Measurements from ENCODE around the gene CCDC50. TPM values are rescaled to one million over a fixed set of nuclear protein-coding genes. Genes with fewer than 3 reads are reported as not detected.

Gene CCDC50
- total RNA-seq, 1 donor from 2014 or later, result 51.2 TPM

DNA sequence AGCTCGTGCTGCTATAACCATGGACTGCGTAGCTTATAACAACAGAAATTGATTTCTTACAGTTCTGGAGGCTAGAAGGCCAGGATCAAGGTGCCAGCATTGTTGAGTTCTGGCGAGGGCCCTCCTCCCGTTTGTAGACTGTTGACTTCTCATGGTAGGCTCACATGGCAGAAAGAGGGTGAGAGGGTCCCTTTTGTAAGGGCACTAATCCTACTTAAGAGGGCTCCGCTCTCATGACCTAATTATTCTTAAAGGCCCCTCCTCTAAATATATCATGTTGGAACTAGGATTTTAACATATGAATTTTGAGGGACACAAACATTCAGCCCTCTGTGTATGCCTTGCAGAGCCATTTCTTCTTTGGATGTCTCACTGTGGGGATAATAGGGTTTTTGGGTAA lies 103.0 kb downstream of the CCDC50 start:
- H3K27me3 Mint-ChIP-seq (ENCODE audit: insufficient read depth, low read depth), result peaks cover 2% of the 10 kb centered on the region
- H3K4me3 ChIP-seq, result no peak overlapping the region
- H3K9me3 ChIP-seq (ENCODE audit: low read depth), result no peaks in the 10 kb centered on the region
- no peak overlapping the region for H2AFZ ChIP-seq (replicated peaks)
- no peak overlapping the region for H3K4me3 Mint-ChIP-seq
- H3K27me3 ChIP-seq, result no peaks in the 10 kb centered on the region
- no peak overlapping the region for H3K27ac ChIP-seq
- no peaks in the 10 kb centered on the region for H3K4me1 Mint-ChIP-seq
- H3K36me3 ChIP-seq, result no peaks in the 10 kb centered on the region
- DNase-seq (ENCODE audit: low spot score), result no peak
- H3K9ac ChIP-seq, result no peak overlapping the region
- H3K4me1 ChIP-seq, result no peaks in the 10 kb centered on the region
- TF ChIP-seq, protein P1, sequence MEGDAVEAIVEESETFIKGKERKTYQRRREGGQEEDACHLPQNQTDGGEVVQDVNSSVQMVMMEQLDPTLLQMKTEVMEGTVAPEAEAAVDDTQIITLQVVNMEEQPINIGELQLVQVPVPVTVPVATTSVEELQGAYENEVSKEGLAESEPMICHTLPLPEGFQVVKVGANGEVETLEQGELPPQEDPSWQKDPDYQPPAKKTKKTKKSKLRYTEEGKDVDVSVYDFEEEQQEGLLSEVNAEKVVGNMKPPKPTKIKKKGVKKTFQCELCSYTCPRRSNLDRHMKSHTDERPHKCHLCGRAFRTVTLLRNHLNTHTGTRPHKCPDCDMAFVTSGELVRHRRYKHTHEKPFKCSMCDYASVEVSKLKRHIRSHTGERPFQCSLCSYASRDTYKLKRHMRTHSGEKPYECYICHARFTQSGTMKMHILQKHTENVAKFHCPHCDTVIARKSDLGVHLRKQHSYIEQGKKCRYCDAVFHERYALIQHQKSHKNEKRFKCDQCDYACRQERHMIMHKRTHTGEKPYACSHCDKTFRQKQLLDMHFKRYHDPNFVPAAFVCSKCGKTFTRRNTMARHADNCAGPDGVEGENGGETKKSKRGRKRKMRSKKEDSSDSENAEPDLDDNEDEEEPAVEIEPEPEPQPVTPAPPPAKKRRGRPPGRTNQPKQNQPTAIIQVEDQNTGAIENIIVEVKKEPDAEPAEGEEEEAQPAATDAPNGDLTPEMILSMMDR (IDR thresholded peaks at IDR 0.05), result no peak
- no peak for TF ChIP-seq EZH2phosphoT487 (IDR thresholded peaks at IDR 0.05)
- TF ChIP-seq EZH2 (IDR thresholded peaks at IDR 0.05), result no peak
- no peaks in the 10 kb centered on the region for H3K36me3 Mint-ChIP-seq
- no peaks in the 10 kb centered on the region for H3K79me2 ChIP-seq (ENCODE audit: low read depth)
- no peaks in the 10 kb centered on the region for H3K9me3 Mint-ChIP-seq
- no peaks in the 10 kb centered on the region for H4K20me1 ChIP-seq (ENCODE audit: low read depth)
- H3K27ac Mint-ChIP-seq, result no peak overlapping the region
- no peaks in the 10 kb centered on the region for H3F3A ChIP-seq (ENCODE audit: low read depth)
- no peak overlapping the region for H3K4me2 ChIP-seq

DNA sequence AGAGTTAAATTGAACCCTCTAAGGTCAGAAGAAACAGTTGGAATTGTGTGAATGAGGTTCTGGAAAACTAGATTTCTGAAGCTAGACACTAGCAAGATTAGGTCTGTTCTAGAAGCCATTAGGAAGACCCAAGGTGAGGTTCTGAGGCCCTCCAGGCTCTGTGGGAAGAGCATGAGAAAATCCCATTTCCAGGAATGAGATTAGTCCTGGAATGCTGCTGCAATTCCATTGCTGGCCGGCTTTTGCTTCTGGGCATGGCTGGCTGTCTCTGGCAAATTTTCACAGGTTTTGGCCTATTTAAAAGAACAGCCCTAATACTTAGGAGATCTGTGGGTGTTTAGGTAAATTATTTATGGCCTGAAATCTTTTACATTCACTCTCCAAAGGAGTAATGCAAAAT lies 104.8 kb downstream of the CCDC50 start:
- H3K79me2 ChIP-seq (ENCODE audit: low read depth), result no peaks in the 10 kb centered on the region
- H3K27me3 ChIP-seq, result no peaks in the 10 kb centered on the region
- Mint-ChIP-seq H3K27me3 (ENCODE audit: insufficient read depth, low read depth) (peaks cover 2% of the 10 kb centered on the region), H3K4me1 (no peaks in the 10 kb centered on the region), H3K4me3 (no peak overlapping the region), H3K9me3 (no peaks in the 10 kb centered on the region), H3K36me3 (no peaks in the 10 kb centered on the region), H3K27ac (no peak overlapping the region)
- H3K4me3 ChIP-seq, result no peak overlapping the region
- TF ChIP-seq EZH2phosphoT487 (IDR thresholded peaks at IDR 0.05) (no peak), EZH2 (IDR thresholded peaks at IDR 0.05) (no peak)
- TF ChIP-seq, protein P1 (IDR thresholded peaks at IDR 0.05), result no peak
- no peaks in the 10 kb centered on the region for H4K20me1 ChIP-seq (ENCODE audit: low read depth)
- H3F3A ChIP-seq (ENCODE audit: low read depth), result no peaks in the 10 kb centered on the region
- no peaks in the 10 kb centered on the region for H3K36me3 ChIP-seq
- no peak overlapping the region for H2AFZ ChIP-seq (replicated peaks)
- no peak overlapping the region for H3K27ac ChIP-seq
- H3K4me1 ChIP-seq, result no peaks in the 10 kb centered on the region
- H3K9me3 ChIP-seq (ENCODE audit: low read depth), result no peaks in the 10 kb centered on the region
- H3K9ac ChIP-seq, result no peak overlapping the region
- DNase-seq (ENCODE audit: low spot score), result no peak
- H3K4me2 ChIP-seq, result no peak overlapping the region

DNA sequence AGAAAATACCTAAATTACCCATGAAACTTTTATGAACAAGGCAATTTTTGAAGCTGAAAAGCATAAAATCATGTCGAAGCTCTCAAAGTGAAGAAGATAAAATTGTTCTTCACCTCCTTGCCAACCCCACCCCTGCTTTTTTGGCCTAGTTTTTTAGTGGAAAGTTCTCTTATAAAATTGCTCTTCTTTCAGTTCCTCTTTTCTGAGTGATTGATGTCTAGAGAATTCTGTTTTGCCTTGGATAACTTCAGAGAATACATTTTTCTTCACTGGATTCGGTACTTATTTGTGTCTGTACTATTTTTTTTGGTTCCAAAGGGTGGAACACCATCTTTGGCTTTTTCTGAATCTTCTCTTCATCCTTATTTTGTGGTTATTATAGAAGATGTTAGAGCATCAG lies 106.8 kb downstream of the CCDC50 start:
- TF ChIP-seq EZH2phosphoT487 (IDR thresholded peaks at IDR 0.05) (no peak), EZH2 (IDR thresholded peaks at IDR 0.05) (no peak)
- TF ChIP-seq, protein P1 (IDR thresholded peaks at IDR 0.05), result no peak
- no peaks in the 10 kb centered on the region for H3K79me2 ChIP-seq (ENCODE audit: low read depth)
- DNase-seq (ENCODE audit: low spot score), result no peak
- no peaks in the 10 kb centered on the region for H3K36me3 ChIP-seq
- H3K4me1 ChIP-seq, result no peaks in the 10 kb centered on the region
- Mint-ChIP-seq H3K4me3 (no peak overlapping the region), H3K4me1 (no peaks in the 10 kb centered on the region), H3K36me3 (no peaks in the 10 kb centered on the region), H3K9me3 (no peaks in the 10 kb centered on the region), H3K27me3 (ENCODE audit: insufficient read depth, low read depth) (peaks cover 2% of the 10 kb centered on the region), H3K27ac (no peak overlapping the region)
- no peak overlapping the region for H3K4me3 ChIP-seq
- no peaks in the 10 kb centered on the region for H3K9me3 ChIP-seq (ENCODE audit: low read depth)
- H3K4me2 ChIP-seq, result no peak overlapping the region
- no peak overlapping the region for H2AFZ ChIP-seq (replicated peaks)
- no peaks in the 10 kb centered on the region for H3F3A ChIP-seq (ENCODE audit: low read depth)
- H3K27me3 ChIP-seq, result no peaks in the 10 kb centered on the region
- H4K20me1 ChIP-seq (ENCODE audit: low read depth), result no peaks in the 10 kb centered on the region
- H3K9ac ChIP-seq, result no peak overlapping the region
- H3K27ac ChIP-seq, result no peak overlapping the region

Data from neural progenitor cell (in vitro differentiated cells).